IMR-90 (cell line): ENCODE results near the gene MATN3. TPM values are rescaled to one million over a fixed set of nuclear protein-coding genes. Genes with fewer than 3 reads are reported as not detected.

Experiments used
- ATAC-seq: fragments of 200-7000 bp; cut with Tn5 transposase; 2 replicates; pipeline ENCODE4 v1.9.1; 2020; ENCODE audit warnings: low read depth, mild to moderate bottlenecking, moderate library complexity
- BruUV-seq: library from RNA; stranded (reverse); fragments of 400-500 nt; replicated peaks from 2 replicates; lab custom pipeline; 2021; lab: Mats Ljungman, UMichigan
- CTCF ChIA-PET: fragments of 300-600 bp; formaldehyde crosslinking; extraction: SDS; loops from one replicate; lab custom pipeline; 2021; ENCODE audit warnings: antibody characterized with exemption; lab: Yijun Ruan, JAX
- POLR2A ChIA-PET: fragments of 300-600 bp; sonication (Branson Sonifier 250); formaldehyde crosslinking; loops from one replicate; lab custom pipeline; 2022; ENCODE audit warnings: antibody characterized with exemption; ENCODE audit not compliant: unreplicated experiment; lab: Charles Lee
- DNase-seq: peaks from one replicate; pipeline ENCODE4 v3.0.0; 2013
- H2AFZ ChIP-seq: replicated peaks from 2 replicates; pipeline ENCODE3; 2013; ENCODE audit warnings: low read length, mild to moderate bottlenecking; ENCODE audit not compliant: poor library complexity
- H2AK5ac ChIP-seq: 2 replicates; pipeline ENCODE4 v1.6.1; 2013; ENCODE audit warnings: low read depth, low read length, inconsistent platforms
- H2AK9ac ChIP-seq: replicated peaks from 2 replicates; pipeline ENCODE3; 2013; ENCODE audit warnings: mild to moderate bottlenecking, low read depth, low read length, moderate library complexity; ENCODE audit not compliant: poor library complexity
- H2BK120ac ChIP-seq: 2 replicates; pipeline ENCODE4 v1.6.1; 2013; ENCODE audit warnings: low read depth, low read length, inconsistent platforms
- H2BK15ac ChIP-seq: 3 replicates; pipeline ENCODE4 v1.6.1; 2013; ENCODE audit warnings: low read depth, low read length, inconsistent platforms
- H2BK20ac ChIP-seq: 2 replicates; pipeline ENCODE4 v1.6.1; 2013; ENCODE audit warnings: low read depth, mild to moderate bottlenecking, inconsistent platforms, low read length, moderate library complexity
- H2BK5ac ChIP-seq: 2 replicates; pipeline ENCODE4 v1.6.1; 2013; ENCODE audit warnings: mild to moderate bottlenecking, low read depth, low read length, inconsistent platforms; ENCODE audit not compliant: poor library complexity, severe bottlenecking
- H3K14ac ChIP-seq: replicated peaks from 2 replicates; pipeline ENCODE4 v1.6.1; 2013; ENCODE audit warnings: low read depth, low read length, inconsistent platforms
- H3K18ac ChIP-seq: 2 replicates; pipeline ENCODE4 v1.6.1; 2013; ENCODE audit warnings: low read depth, low read length, control low read depth
- H3K23ac ChIP-seq: 2 replicates; pipeline ENCODE4 v1.6.1; 2013; ENCODE audit warnings: low read depth, low read length, inconsistent platforms
- H3K27ac ChIP-seq: 2 replicates; pipeline ENCODE4 v1.5.1; 2013; ENCODE audit warnings: mild to moderate bottlenecking, control low read depth, low read length; ENCODE audit not compliant: insufficient read depth
- H3K27me3 ChIP-seq: 2 replicates; pipeline ENCODE4 v1.6.1; 2013; ENCODE audit warnings: low read length; ENCODE audit not compliant: control insufficient read depth, insufficient read depth
- H3K36me3 ChIP-seq: 2 replicates; pipeline ENCODE4 v1.6.1; 2013; ENCODE audit warnings: low read length, mixed read lengths; ENCODE audit not compliant: control insufficient read depth, insufficient read depth
- H3K4ac ChIP-seq: 2 replicates; pipeline ENCODE4 v1.6.1; 2013; ENCODE audit warnings: low read depth, low read length, inconsistent platforms
- H3K4me1 ChIP-seq: 2 replicates; pipeline ENCODE4 v1.6.1; 2013; ENCODE audit warnings: low read length, mixed read lengths; ENCODE audit not compliant: control insufficient read depth, insufficient read depth
- H3K4me2 ChIP-seq: 2 replicates; pipeline ENCODE4 v1.6.1; 2013; ENCODE audit warnings: low read depth, mild to moderate bottlenecking, control low read depth, low read length, moderate library complexity
- H3K4me3 ChIP-seq: 2 replicates; pipeline ENCODE4 v1.5.1; 2013; ENCODE audit warnings: low read depth, mild to moderate bottlenecking, control low read depth, low read length, moderate library complexity; ENCODE audit not compliant: insufficient read depth
- H3K56ac ChIP-seq: 2 replicates; pipeline ENCODE4 v1.6.1; 2013; ENCODE audit warnings: low read length, inconsistent platforms; ENCODE audit not compliant: insufficient read depth; ENCODE audit errors: extremely low read depth
- H3K79me1 ChIP-seq, 2 experiments: 2 replicates each; pipeline ENCODE4 v1.6.1; 2013; ENCODE audit warnings: low read length in 2 of 2, inconsistent platforms in 1 of 2, low read depth in 1 of 2
- H3K9ac ChIP-seq: 2 replicates; pipeline ENCODE4 v1.6.1; 2013; ENCODE audit warnings: low read depth, low read length, control low read depth
- H3K9me1 ChIP-seq: 2 replicates; pipeline ENCODE4 v1.6.1; 2013; ENCODE audit warnings: low read length, inconsistent platforms; ENCODE audit not compliant: insufficient read depth
- H3K9me3 ChIP-seq: 2 replicates; pipeline ENCODE4 v1.6.1; 2013; ENCODE audit warnings: low read length; ENCODE audit not compliant: control insufficient read depth, insufficient read depth
- H4K20me1 ChIP-seq: 2 replicates; pipeline ENCODE4 v1.6.1; 2013; ENCODE audit warnings: low read length, inconsistent platforms; ENCODE audit not compliant: insufficient read depth
- H4K5ac ChIP-seq: 2 replicates; pipeline ENCODE4 v1.6.1; 2013; ENCODE audit warnings: mild to moderate bottlenecking, low read depth, low read length, control low read depth
- H4K8ac ChIP-seq, 2 experiments: 2 replicates each; pipeline ENCODE4 v1.6.1; 2013; ENCODE audit warnings: low read depth in 2 of 2, low read length in 2 of 2, control low read depth in 1 of 2, inconsistent platforms in 1 of 2
- H4K91ac ChIP-seq: 2 replicates; pipeline ENCODE4 v1.6.1; 2013; ENCODE audit warnings: low read depth, low read length, inconsistent platforms; ENCODE audit not compliant: insufficient read depth
- BHLHE40 ChIP-seq: fragments of 150-350 bp; IDR thresholded peaks from 2 replicates; pipeline ENCODE4 v1.6.1; 2016; ENCODE audit warnings: mild to moderate bottlenecking, low read depth, low read length
- CEBPB ChIP-seq: IDR thresholded peaks from 2 replicates; pipeline ENCODE4 v1.6.1; 2012; ENCODE audit warnings: low read depth, low read length, improper control_type of control experiment
- CHD1 ChIP-seq: IDR thresholded peaks from 2 replicates; pipeline ENCODE4 v1.6.1; 2012; ENCODE audit warnings: low read depth, low read length, improper control_type of control experiment
- CTCF ChIP-seq: conservative IDR thresholded peaks from 2 replicates; pipeline ENCODE4 v1.5.1; 2012; ENCODE audit warnings: mild to moderate bottlenecking, low read depth, low read length, improper control_type of control experiment
- MAFK ChIP-seq: IDR thresholded peaks from 2 replicates; pipeline ENCODE4 v1.6.1; 2012; ENCODE audit warnings: low read depth, low read length, improper control_type of control experiment
- MXI1 ChIP-seq: IDR thresholded peaks from 2 replicates; pipeline ENCODE4 v1.6.1; 2012; ENCODE audit warnings: low read depth, mild to moderate bottlenecking, low read length, moderate library complexity, borderline replicate concordance
- NFE2L2 ChIP-seq: fragments of 150-350 bp; IDR thresholded peaks from 2 replicates; pipeline ENCODE4 v1.6.1; 2016; ENCODE audit warnings: low read depth, mild to moderate bottlenecking, low read length
- POLR2A ChIP-seq: IDR thresholded peaks from 2 replicates; pipeline ENCODE4 v1.6.1; 2012; ENCODE audit warnings: mild to moderate bottlenecking, low read depth, low read length
- RAD21 ChIP-seq: IDR thresholded peaks from 2 replicates; pipeline ENCODE4 v1.6.1; 2012; ENCODE audit warnings: low read length, improper control_type of control experiment
- RCOR1 ChIP-seq: IDR thresholded peaks from 2 replicates; pipeline ENCODE4 v1.6.1; 2012; ENCODE audit warnings: mild to moderate bottlenecking, low read length, improper control_type of control experiment; ENCODE audit not compliant: insufficient replicate concordance
- RFX5 ChIP-seq: IDR thresholded peaks from 2 replicates; pipeline ENCODE4 v1.8.0; 2012; ENCODE audit warnings: low read depth, mild to moderate bottlenecking, low read length, moderate library complexity
- SMC3 ChIP-seq: fragments of 150-350 bp; IDR thresholded peaks from 2 replicates; pipeline ENCODE4 v1.6.1; 2016; ENCODE audit warnings: low read depth, mild to moderate bottlenecking, antibody characterized with exemption, low read length, moderate library complexity
- USF2 ChIP-seq: fragments of 150-350 bp; IDR thresholded peaks from 2 replicates; pipeline ENCODE4 v1.6.1; 2017; ENCODE audit warnings: mild to moderate bottlenecking, antibody characterized with exemption, low read length, low read depth
- WGBS, 2 experiments: methylation state at CpG; one replicate each; pipeline versions ENCODE4 v1.1.5 to v1.1.7; 2013; ENCODE audit warnings: missing lambda C conversion rate in 2 of 2; ENCODE audit not compliant: insufficient read length in 1 of 2; ENCODE audit errors: extremely low coverage in 2 of 2; 5-methylcytosine and 5-hydroxymethylcytosine counted together
- dilution Hi-C: fragments of 300-500 bp; cut with HindIII; formaldehyde crosslinking; loops from one replicate; pipeline ENCODE4 v1.14.3; 2018; ENCODE audit warnings: low sequenced_read_pairs; ENCODE audit not compliant: unreplicated experiment
- in situ Hi-C: fragments of 300-500 bp; cut with MboI; formaldehyde crosslinking; loops from 3 replicates; pipeline ENCODE4 v1.14.3; 2019; ENCODE audit warnings: low sequenced_read_pairs, inconsistent platforms, mixed read lengths
- intact Hi-C: fragments of 100-400 bp; cut with micrococcal nuclease; formaldehyde crosslinking; loops from 2 replicates; pipeline ENCODE4 v1.10.0; 2022
- polyA plus RNA-seq, 3 experiments: library from polyadenylated mRNA; depleted of rRNA; stranded (reverse); fragments of >200 nt; gene quantifications; 2 replicates each; pipeline ENCODE4 v1.2.3, GENCODE V29; 2012; ENCODE audit warnings: low replicate concordance in 1 of 3
- total RNA-seq: library from RNA; depleted of rRNA; stranded (reverse); fragments of >200 nt; gene quantifications from 2 replicates; pipeline ENCODE4 v1.2.3, GENCODE V29; 2012

The MATN3 gene
- total and polyA plus RNA-seq, 2 of the 4 experiments (the other 2 are of a cell fraction), result 0.90 to 3.0 TPM

DNA sequence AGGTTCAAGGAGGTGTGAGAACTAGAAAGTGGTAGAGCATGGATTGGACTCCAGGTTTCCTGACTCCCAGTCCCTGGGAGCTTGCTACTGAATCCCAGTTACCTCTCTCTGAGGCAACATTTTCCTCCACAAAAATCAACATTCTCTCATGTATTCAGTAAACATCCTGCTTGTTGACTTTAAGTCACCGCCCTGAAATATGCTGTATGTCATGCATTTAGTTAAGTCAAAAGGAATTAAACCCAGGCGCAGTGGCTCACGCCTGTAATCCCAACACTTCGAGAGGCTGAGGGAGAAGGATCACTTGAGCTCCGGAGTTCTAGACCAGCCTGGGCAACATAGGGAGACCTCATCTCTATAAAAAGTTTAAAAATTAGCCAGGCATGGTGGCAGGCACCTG is 3.8 kb downstream of the MATN3 start:
- ChIA-PET CTCF (interaction anchor here (0.5 to 0.6 kb wide), 2 partner anchors 39 to 45 kb away, joined by 3 read pairs; no protein-coding TSS in a partner anchor), POLR2A (no interaction called here)
- H3K9ac ChIP-seq, result no peak overlapping the region
- no peak overlapping the region for H3K4me2 ChIP-seq
- peaks cover 3% of the 10 kb centered on the region for H3K4me1 ChIP-seq
- H2BK5ac ChIP-seq, result no peak overlapping the region
- H2BK15ac ChIP-seq, result no peak overlapping the region
- H4K8ac ChIP-seq, result no peak overlapping the region
- no peak overlapping the region for H3K23ac ChIP-seq
- no peak for DNase-seq
- no peak overlapping the region for H3K4ac ChIP-seq
- BruUV-seq, result no TSS peak
- H4K20me1 ChIP-seq, result no peaks in the 10 kb centered on the region
- H3K18ac ChIP-seq, result no peak overlapping the region
- H3K36me3 ChIP-seq, result no peaks in the 10 kb centered on the region; the same call in 1 of the 2 replicates
- H3K56ac ChIP-seq, result no peak overlapping the region
- no peak overlapping the region for H2AK9ac ChIP-seq
- H4K5ac ChIP-seq, result no peak overlapping the region
- H3K9me3 ChIP-seq, result no peaks in the 10 kb centered on the region
- intact Hi-C loops (no loop called here), in situ Hi-C loops (no loop called here), dilution Hi-C loops (no loop called here)
- no peak overlapping the region for H2AK5ac ChIP-seq
- TF ChIP-seq RCOR1, result no peak
- no peak for TF ChIP-seq POLR2A
- no peak for TF ChIP-seq RAD21
- TF ChIP-seq CHD1, result no peak
- no peak for TF ChIP-seq BHLHE40
- no peak for TF ChIP-seq SMC3
- TF ChIP-seq CTCF, result no peak
- TF ChIP-seq NFE2L2, result no peak
- no peak for TF ChIP-seq MXI1
- no peak for TF ChIP-seq MAFK
- no peak for TF ChIP-seq CEBPB
- no peak for TF ChIP-seq USF2
- TF ChIP-seq RFX5, result no peak
- no peak overlapping the region for H4K91ac ChIP-seq
- WGBS, 2 experiments, result no CpG with 5 or more reads among the region's 5 CpGs
- no peak overlapping the region for H3K27ac ChIP-seq
- no peak for ATAC-seq
- H2AFZ ChIP-seq, result no peak overlapping the region
- H3K9me1 ChIP-seq, result no peaks in the 10 kb centered on the region; the same call in 1 of the 2 replicates
- no peak overlapping the region for H2BK120ac ChIP-seq
- H3K14ac ChIP-seq, result no peak overlapping the region
- peaks cover 14% of the 10 kb centered on the region for H3K27me3 ChIP-seq
- no peak overlapping the region for H3K4me3 ChIP-seq
- no peaks in the 10 kb centered on the region for H3K79me1 ChIP-seq
- H2BK20ac ChIP-seq, result no peak overlapping the region
